ENCODE measurements around the gene LRRFIP2.

Gene LRRFIP2

DNA sequence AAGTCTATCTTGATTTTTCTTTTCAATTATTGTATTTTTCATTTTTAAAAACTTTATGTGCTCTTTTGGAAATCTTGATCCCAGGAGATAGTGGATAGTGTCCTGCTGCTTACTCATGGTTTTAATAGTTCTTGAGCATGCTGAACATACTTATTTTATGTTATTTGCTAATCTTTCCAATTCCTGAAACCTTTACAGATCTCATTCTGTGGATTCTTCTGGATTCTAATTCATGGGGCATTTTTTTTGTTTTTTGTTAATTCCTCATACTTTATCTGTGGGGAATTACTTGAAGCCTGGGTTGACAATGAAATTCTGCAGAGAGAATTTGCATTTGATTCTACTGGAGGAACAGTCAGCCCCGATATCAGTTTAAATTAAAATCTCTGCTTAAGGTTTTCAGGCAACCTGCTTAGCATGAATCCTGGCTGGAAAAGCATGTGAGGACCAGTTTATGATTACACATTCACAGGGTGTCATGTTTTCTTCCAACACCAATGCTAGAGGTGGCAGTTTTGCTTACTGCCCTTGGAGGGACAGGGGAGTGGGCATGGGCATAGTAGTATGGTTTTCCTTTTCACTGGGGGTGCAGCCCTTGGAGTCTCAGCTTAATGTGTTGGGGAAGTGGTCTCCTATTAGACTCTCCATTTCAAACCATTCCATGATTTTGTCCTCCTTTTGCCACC lies 135.1 kb downstream of the LRRFIP2 start:
- peaks cover 82% of the 10 kb centered on the region for H3K36me3 ChIP-seq (ENCODE audit: insufficient read depth, low read length)
- no peak for TF ChIP-seq EZH2phosphoT487 (IDR thresholded peaks at IDR 0.05; ENCODE audit: borderline replicate concordance)
- TF ChIP-seq, protein P1, sequence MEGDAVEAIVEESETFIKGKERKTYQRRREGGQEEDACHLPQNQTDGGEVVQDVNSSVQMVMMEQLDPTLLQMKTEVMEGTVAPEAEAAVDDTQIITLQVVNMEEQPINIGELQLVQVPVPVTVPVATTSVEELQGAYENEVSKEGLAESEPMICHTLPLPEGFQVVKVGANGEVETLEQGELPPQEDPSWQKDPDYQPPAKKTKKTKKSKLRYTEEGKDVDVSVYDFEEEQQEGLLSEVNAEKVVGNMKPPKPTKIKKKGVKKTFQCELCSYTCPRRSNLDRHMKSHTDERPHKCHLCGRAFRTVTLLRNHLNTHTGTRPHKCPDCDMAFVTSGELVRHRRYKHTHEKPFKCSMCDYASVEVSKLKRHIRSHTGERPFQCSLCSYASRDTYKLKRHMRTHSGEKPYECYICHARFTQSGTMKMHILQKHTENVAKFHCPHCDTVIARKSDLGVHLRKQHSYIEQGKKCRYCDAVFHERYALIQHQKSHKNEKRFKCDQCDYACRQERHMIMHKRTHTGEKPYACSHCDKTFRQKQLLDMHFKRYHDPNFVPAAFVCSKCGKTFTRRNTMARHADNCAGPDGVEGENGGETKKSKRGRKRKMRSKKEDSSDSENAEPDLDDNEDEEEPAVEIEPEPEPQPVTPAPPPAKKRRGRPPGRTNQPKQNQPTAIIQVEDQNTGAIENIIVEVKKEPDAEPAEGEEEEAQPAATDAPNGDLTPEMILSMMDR (conservative IDR thresholded peaks at IDR 0.05; ENCODE audit: low read length): no peak

DNA sequence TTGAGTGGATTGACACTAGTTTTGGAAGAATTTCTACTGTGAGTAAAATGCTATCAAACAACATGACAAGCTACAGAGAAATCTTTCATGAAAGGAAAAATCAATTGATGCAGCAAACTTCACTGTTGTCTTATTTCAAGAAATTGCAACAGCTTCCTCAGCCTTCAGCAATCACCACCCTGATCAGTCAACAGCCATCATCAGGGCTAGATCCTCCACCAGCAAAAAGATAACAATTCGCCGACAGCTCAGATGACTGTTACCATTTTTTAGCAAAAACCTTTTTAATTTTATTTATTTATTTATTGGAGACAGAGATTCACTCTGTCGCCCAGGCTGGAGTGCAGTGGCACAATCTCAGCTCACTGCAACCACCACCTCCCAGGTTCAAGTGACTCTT lies 137.0 kb downstream of the LRRFIP2 start:
- no peak overlapping the region for H3K4me2 ChIP-seq (ENCODE audit: low read depth, low read length, poor library complexity, severe bottlenecking)
- peaks cover 90% of the 10 kb centered on the region for H3K36me3 ChIP-seq (ENCODE audit: insufficient read depth, low read length)
- no peaks in the 10 kb centered on the region for H3K4me1 ChIP-seq (ENCODE audit: insufficient read depth, low read length, poor library complexity, severe bottlenecking)
- no peaks in the 10 kb centered on the region for H3K9me2 ChIP-seq (replicated peaks; ENCODE audit: low read depth, low read length)
- H3K9ac ChIP-seq (ENCODE audit: low read depth, low read length, poor library complexity, severe bottlenecking): no peak overlapping the region
- H3K4me3 ChIP-seq (ENCODE audit: low read length, poor library complexity, severe bottlenecking): no peak overlapping the region
- TF ChIP-seq EZH2phosphoT487 (IDR thresholded peaks at IDR 0.05; ENCODE audit: borderline replicate concordance): no peak
- TF ChIP-seq, protein P1 (conservative IDR thresholded peaks at IDR 0.05; ENCODE audit: low read length): no peak
- H3K79me2 ChIP-seq (ENCODE audit: insufficient read depth, low read length): no peaks in the 10 kb centered on the region
- no peaks in the 10 kb centered on the region for H3F3A ChIP-seq (ENCODE audit: low read depth)
- peaks cover 16% of the 10 kb centered on the region; the same call in 1 of the 2 replicates for H3K9me3 ChIP-seq (ENCODE audit: insufficient read depth, low read depth, low read length)
- H2AFZ ChIP-seq (ENCODE audit: low read length): no peak overlapping the region
- no peaks in the 10 kb centered on the region for H3K27me3 ChIP-seq (ENCODE audit: insufficient read depth, low read length, poor library complexity, severe bottlenecking)
- H4K20me1 ChIP-seq (ENCODE audit: insufficient read depth, low read length, poor library complexity, severe bottlenecking): no peaks in the 10 kb centered on the region

More for the DNA sequence above, 135.1 kb downstream of the LRRFIP2 start:
- Histone ChIP-seq H2AFZ (ENCODE audit: low read length) (no peak overlapping the region), H3K4me2 (ENCODE audit: low read depth, low read length, poor library complexity, severe bottlenecking) (no peak overlapping the region), H3F3A (ENCODE audit: low read depth) (no peaks in the 10 kb centered on the region), H3K9me3 (ENCODE audit: insufficient read depth, low read depth, low read length) (peaks cover 16% of the 10 kb centered on the region; the same call in 1 of the 2 replicates), H3K4me1 (ENCODE audit: insufficient read depth, low read length, poor library complexity, severe bottlenecking) (no peaks in the 10 kb centered on the region), H3K9ac (ENCODE audit: low read depth, low read length, poor library complexity, severe bottlenecking) (no peak overlapping the region), H3K27me3 (ENCODE audit: insufficient read depth, low read length, poor library complexity, severe bottlenecking) (no peaks in the 10 kb centered on the region), H3K4me3 (ENCODE audit: low read length, poor library complexity, severe bottlenecking) (no peak overlapping the region), H3K9me2 (replicated peaks; ENCODE audit: low read depth, low read length) (no peaks in the 10 kb centered on the region), H4K20me1 (ENCODE audit: insufficient read depth, low read length, poor library complexity, severe bottlenecking) (no peaks in the 10 kb centered on the region), H3K79me2 (ENCODE audit: insufficient read depth, low read length) (no peaks in the 10 kb centered on the region)

DNA sequence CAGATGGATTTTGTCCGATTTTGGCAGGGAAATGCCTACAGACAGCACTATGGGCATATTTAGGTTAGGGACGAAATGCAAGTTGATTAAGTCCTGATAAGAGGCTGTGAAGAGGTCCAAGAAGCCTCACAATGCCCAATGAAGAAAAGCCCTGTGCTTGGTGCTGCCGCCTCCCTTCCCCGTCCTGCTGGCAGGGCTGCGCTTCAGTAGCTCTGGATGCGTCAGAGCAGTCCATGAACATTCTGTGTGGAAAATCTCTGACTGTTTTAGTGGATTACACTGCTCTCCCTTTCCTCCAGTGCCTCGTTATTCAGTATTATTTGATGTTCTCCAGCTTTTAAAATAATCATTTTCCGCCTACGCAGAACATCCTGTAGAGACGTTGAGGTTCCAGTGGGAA lies 141.4 kb downstream of the LRRFIP2 start:
- Histone ChIP-seq H3K4me3 (ENCODE audit: low read length, poor library complexity, severe bottlenecking) (no peak overlapping the region), H4K20me1 (ENCODE audit: insufficient read depth, low read length, poor library complexity, severe bottlenecking) (no peaks in the 10 kb centered on the region), H3K9me3 (ENCODE audit: insufficient read depth, low read depth, low read length) (peaks cover 16% of the 10 kb centered on the region; the same call in 1 of the 2 replicates), H3K9ac (ENCODE audit: low read depth, low read length, poor library complexity, severe bottlenecking) (no peak overlapping the region), H3K9me2 (replicated peaks; ENCODE audit: low read depth, low read length) (no peaks in the 10 kb centered on the region), H3K4me1 (ENCODE audit: insufficient read depth, low read length, poor library complexity, severe bottlenecking) (no peaks in the 10 kb centered on the region), H3K36me3 (ENCODE audit: insufficient read depth, low read length) (peaks cover 92% of the 10 kb centered on the region), H3K4me2 (ENCODE audit: low read depth, low read length, poor library complexity, severe bottlenecking) (no peak overlapping the region), H3K27me3 (ENCODE audit: insufficient read depth, low read length, poor library complexity, severe bottlenecking) (no peaks in the 10 kb centered on the region), H3F3A (ENCODE audit: low read depth) (no peaks in the 10 kb centered on the region), H3K79me2 (ENCODE audit: insufficient read depth, low read length) (no peaks in the 10 kb centered on the region), H2AFZ (ENCODE audit: low read length) (no peak overlapping the region)
- TF ChIP-seq, protein P1 (conservative IDR thresholded peaks at IDR 0.05; ENCODE audit: low read length): no peak
- no peak for TF ChIP-seq EZH2phosphoT487 (IDR thresholded peaks at IDR 0.05; ENCODE audit: borderline replicate concordance)

Data from Loucy (cell line).